Lower leg skin (tissue), 3 donors: ENCODE measurements around the gene LRRC14B.

ENCODE experiments used
- POLR2A ChIP-seq, 2 donors: fragments of 450-650 bp; IDR thresholded peaks; one replicate each; pipeline ENCODE4 v1.6.1; 2016 to 2017; ENCODE audit warnings: antibody characterized with exemption in 2 of 2, mild to moderate bottlenecking in 1 of 2, moderate library complexity in 1 of 2
- TF ChIP-seq, protein P1 (sequence below), 3 donors: fragments of 450-650 bp; IDR thresholded peaks; one replicate each; pipeline ENCODE4 v1.5.1; 2016; ENCODE audit warnings: antibody characterized with exemption in 3 of 3, mild to moderate bottlenecking in 3 of 3, moderate library complexity in 2 of 3

DNA sequence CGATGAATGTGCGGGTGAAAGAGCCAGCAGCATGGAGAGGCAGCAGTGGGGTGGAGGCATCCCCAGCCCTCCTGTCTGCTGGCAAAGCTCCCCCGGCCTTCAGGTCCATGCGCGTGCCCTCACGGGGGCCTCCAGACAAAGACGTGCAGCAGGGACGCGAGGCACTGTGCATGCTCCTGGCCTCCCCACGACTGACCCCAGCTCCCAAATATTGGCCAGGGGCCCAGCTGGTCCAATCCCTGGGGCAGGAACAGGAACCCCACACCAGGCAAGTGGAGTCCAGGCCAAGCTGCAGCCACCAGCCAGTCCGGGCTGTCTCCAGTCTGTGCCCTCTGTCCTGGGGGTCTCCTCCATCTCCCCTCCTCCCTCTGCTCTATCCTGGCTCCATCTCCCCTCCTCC lies 33.5 kb upstream of the LRRC14B start:
- TF ChIP-seq, protein P1, sequence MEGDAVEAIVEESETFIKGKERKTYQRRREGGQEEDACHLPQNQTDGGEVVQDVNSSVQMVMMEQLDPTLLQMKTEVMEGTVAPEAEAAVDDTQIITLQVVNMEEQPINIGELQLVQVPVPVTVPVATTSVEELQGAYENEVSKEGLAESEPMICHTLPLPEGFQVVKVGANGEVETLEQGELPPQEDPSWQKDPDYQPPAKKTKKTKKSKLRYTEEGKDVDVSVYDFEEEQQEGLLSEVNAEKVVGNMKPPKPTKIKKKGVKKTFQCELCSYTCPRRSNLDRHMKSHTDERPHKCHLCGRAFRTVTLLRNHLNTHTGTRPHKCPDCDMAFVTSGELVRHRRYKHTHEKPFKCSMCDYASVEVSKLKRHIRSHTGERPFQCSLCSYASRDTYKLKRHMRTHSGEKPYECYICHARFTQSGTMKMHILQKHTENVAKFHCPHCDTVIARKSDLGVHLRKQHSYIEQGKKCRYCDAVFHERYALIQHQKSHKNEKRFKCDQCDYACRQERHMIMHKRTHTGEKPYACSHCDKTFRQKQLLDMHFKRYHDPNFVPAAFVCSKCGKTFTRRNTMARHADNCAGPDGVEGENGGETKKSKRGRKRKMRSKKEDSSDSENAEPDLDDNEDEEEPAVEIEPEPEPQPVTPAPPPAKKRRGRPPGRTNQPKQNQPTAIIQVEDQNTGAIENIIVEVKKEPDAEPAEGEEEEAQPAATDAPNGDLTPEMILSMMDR (IDR thresholded peaks at IDR 0.05), result no peak
- no peak for TF ChIP-seq POLR2A (IDR thresholded peaks at IDR 0.05)
